Measurements from ENCODE around the gene USP32.
A peak's percentile ranks its signal among the peaks of the same experiment; 100 is the strongest.

USP32 gene

DNA sequence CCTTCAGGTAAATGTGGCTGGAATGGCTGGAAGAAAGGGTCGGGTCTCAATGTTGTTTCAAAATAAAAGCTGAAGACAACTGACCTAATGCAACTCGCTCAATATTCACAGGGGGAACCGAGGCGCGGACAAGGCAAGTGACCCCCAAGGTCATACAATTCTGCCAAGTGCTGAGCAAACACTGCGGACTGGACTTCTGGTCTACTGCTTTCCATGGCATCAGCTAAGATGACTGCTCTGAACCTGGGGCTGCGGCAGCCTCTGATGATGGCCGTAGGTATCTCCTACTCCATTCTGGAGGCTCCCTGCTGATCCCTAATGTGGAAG, 220.2 kb downstream of the USP32 start:
- no peak overlapping the region for H3K27ac ChIP-seq
- peaks cover 5% of the 10 kb centered on the region for H3K4me1 ChIP-seq

DNA sequence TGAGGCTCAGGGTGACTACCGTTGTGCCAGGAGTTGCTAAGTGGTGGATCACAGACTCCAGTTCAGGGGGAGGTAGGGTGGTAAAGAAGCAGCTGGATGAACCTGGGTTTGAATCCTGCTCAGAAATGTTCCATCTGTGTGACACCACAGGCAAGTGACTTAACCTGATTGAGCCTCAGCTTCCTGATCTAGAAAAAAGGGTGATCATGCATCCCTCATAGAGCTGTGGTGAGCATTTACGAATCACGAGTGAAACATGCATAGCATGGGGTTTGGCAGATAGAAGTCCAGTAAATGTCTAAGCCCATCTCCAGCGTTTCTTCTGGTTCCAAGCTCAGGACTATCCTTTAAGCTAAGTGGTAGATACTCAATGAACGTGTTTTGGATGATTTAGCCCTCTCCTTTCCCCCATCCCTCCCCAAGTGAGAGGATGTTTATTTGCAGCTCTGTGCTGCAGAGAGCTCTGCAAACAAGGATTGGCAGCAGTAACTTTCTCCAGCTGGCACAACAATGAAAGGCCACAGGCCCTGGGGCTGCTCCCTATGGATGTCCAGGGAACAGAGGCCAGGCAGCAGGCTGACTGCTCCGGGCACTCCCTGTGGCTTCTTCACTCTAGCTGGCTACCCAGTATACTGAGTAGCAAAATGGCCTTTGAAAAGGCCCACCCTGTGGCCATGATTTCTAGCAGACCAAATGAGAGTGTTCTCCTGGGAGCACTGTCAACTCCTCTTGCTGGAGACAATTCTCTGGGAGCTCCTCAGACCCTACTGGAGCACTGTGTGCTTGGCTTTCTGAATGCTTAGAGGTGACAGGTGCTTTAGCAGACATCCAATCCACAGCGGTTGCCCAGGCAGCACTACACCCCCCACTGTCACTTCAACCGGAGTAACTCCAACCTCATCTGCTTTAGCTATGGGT, 220.8 kb downstream of the USP32 start:
- H3K9me3 ChIP-seq (ENCODE audit: control insufficient read depth, low read length), result no peaks in the 10 kb centered on the region
- H3K27me3 ChIP-seq (ENCODE audit: control insufficient read depth, insufficient read depth, low read length), result no peaks in the 10 kb centered on the region
- H3K4me2 ChIP-seq (ENCODE audit: low read length), result no peak overlapping the region
- H3K36me3 ChIP-seq (ENCODE audit: control insufficient read depth, insufficient read depth, low read length), result no peaks in the 10 kb centered on the region
- no peak overlapping the region for H3K9ac ChIP-seq
- TF ChIP-seq, protein P1, sequence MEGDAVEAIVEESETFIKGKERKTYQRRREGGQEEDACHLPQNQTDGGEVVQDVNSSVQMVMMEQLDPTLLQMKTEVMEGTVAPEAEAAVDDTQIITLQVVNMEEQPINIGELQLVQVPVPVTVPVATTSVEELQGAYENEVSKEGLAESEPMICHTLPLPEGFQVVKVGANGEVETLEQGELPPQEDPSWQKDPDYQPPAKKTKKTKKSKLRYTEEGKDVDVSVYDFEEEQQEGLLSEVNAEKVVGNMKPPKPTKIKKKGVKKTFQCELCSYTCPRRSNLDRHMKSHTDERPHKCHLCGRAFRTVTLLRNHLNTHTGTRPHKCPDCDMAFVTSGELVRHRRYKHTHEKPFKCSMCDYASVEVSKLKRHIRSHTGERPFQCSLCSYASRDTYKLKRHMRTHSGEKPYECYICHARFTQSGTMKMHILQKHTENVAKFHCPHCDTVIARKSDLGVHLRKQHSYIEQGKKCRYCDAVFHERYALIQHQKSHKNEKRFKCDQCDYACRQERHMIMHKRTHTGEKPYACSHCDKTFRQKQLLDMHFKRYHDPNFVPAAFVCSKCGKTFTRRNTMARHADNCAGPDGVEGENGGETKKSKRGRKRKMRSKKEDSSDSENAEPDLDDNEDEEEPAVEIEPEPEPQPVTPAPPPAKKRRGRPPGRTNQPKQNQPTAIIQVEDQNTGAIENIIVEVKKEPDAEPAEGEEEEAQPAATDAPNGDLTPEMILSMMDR (IDR thresholded peaks at IDR 0.05), result no peak
- no peaks in the 10 kb centered on the region for H3K79me2 ChIP-seq
- H2AFZ ChIP-seq, result no peak overlapping the region
- no peak overlapping the region for H3K27ac ChIP-seq
- no peak overlapping the region for H3K4me3 ChIP-seq (ENCODE audit: low read depth, low read length)
- peaks cover 5% of the 10 kb centered on the region for H3K4me1 ChIP-seq

More for the DNA sequence above, 220.2 kb downstream of the USP32 start:
- H3K27me3 ChIP-seq (ENCODE audit: control insufficient read depth, insufficient read depth, low read length), result no peaks in the 10 kb centered on the region
- no peak overlapping the region for H3K4me2 ChIP-seq (ENCODE audit: low read length)
- TF ChIP-seq, protein P1 (IDR thresholded peaks at IDR 0.05), result no peak
- no peak overlapping the region for H2AFZ ChIP-seq
- H3K79me2 ChIP-seq, result no peaks in the 10 kb centered on the region
- H3K9ac ChIP-seq, result no peak overlapping the region
- H3K4me3 ChIP-seq (ENCODE audit: low read depth, low read length), result no peak overlapping the region
- H3K36me3 ChIP-seq (ENCODE audit: control insufficient read depth, insufficient read depth, low read length), result no peaks in the 10 kb centered on the region
- no peaks in the 10 kb centered on the region for H3K9me3 ChIP-seq (ENCODE audit: control insufficient read depth, low read length)

DNA sequence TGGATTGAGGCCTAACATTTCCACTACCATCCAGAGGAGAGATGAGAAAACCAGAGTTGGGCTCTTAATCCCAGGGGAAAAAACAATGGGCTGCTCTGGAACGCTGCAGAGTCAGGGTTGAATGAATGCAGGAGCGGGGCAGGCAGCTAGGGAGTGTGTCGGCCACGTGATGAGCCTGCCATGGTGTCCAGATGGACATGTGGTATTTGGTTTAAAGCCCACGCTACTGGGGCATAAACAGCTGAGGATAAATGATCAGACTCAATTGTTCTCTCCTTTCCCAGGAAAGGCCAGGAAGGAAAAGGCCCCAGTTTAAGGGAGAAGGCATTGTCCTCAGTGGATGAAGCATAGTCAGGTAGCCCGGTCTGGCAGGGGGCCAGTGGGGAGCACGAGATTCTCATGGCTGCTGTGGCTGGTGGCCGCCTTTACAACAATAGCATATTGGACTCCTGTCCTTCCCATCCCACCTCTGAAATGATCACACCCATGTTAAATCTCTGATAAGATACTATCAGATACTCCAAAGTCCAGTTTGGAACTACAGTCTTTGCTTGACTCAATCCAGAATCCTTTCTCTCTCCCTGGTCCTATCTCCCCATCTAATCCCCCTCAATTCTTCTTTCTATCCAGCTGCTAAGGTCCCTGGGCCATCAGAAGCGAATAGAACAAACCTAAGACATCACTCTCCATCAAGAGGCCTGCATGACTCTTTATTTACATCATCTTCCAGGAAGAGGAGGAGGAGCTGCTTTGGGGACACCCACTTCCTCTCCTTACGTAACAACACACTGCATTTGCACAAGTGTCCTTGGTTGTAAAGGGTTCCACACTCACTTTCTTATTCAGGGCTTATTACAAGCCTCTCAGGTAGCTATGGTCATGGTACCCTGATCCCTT, 221.8 kb downstream of the USP32 start:
- H3K9me3 ChIP-seq (ENCODE audit: control insufficient read depth, low read length), result no peaks in the 10 kb centered on the region
- peak overlapping the region; percentile 29 for H3K27ac ChIP-seq
- no peak overlapping the region for H3K4me3 ChIP-seq (ENCODE audit: low read depth, low read length)
- H3K79me2 ChIP-seq, result no peaks in the 10 kb centered on the region
- no peaks in the 10 kb centered on the region for H3K36me3 ChIP-seq (ENCODE audit: control insufficient read depth, insufficient read depth, low read length)
- TF ChIP-seq, protein P1 (IDR thresholded peaks at IDR 0.05), result no peak
- no peaks in the 10 kb centered on the region for H3K27me3 ChIP-seq (ENCODE audit: control insufficient read depth, insufficient read depth, low read length)
- H3K4me1 ChIP-seq, result peaks cover 5% of the 10 kb centered on the region
- no peak overlapping the region for H2AFZ ChIP-seq
- H3K4me2 ChIP-seq (ENCODE audit: low read length), result no peak overlapping the region
- H3K9ac ChIP-seq, result no peak overlapping the region

DNA sequence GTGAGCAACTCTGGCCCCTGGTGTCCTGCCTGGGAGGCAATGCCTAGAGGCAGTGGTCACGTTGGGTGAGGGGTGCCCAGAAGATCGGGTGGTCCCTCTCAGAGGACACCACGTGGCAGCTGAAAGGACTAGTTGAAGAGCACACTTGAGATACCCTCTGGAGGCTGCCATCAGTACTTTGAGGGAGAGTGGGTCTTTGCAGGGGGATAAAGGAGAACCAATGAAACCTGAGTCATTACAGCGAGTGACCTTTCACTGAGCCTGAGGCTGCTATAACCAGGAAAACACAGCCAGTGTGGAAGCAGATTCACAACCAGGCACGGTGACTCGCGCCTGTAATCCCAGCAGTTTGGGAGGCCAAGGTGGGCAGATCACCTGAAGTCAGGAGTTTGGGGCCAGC, 223.3 kb downstream of the USP32 start:
- Histone ChIP-seq H2AFZ (no peak overlapping the region), H3K9me3 (ENCODE audit: control insufficient read depth, low read length) (no peaks in the 10 kb centered on the region), H3K4me1 (peaks cover 5% of the 10 kb centered on the region), H3K27me3 (ENCODE audit: control insufficient read depth, insufficient read depth, low read length) (no peaks in the 10 kb centered on the region), H3K9ac (no peak overlapping the region), H3K4me3 (ENCODE audit: low read depth, low read length) (no peak overlapping the region), H3K36me3 (ENCODE audit: control insufficient read depth, insufficient read depth, low read length) (no peaks in the 10 kb centered on the region), H3K4me2 (ENCODE audit: low read length) (no peak overlapping the region), H3K79me2 (no peaks in the 10 kb centered on the region), H3K27ac (no peak overlapping the region)
- TF ChIP-seq, protein P1 (IDR thresholded peaks at IDR 0.05), result no peak

Measured in parathyroid adenoma (tissue), 2 donors.